GM23338 (cell line): ENCODE measurements around the gene EPHA10. TPM values are rescaled to one million over a fixed set of nuclear protein-coding genes. Genes with fewer than 3 reads are reported as not detected.
A peak's percentile ranks its signal among the peaks of the same experiment; 100 is the strongest.

Source experiments
- ATAC-seq: fragments of 200-7000 bp; cut with Tn5 transposase; 3 replicates; pipeline ENCODE4 v1.9.1; 2020
- DNase-seq: peaks from one replicate; pipeline ENCODE4 v3.0.0-alpha.2; 2015; ENCODE audit warnings: low spot score
- H2AFZ ChIP-seq: fragments of 200-600 bp; sonication (generic); 2 replicates; pipeline ENCODE4 v1.8.0; 2016; ENCODE audit warnings: antibody characterized with exemption, mild to moderate bottlenecking, moderate library complexity
- H3F3A ChIP-seq: fragments of 200-600 bp; sonication (generic); replicated peaks from 2 replicates; pipeline ENCODE4 v1.8.0; 2017; ENCODE audit warnings: antibody characterized with exemption, mixed run types, low read depth
- H3K27ac ChIP-seq: fragments of 200-600 bp; sonication (generic); 2 replicates; pipeline ENCODE4 v1.6.1; 2016; ENCODE audit warnings: low read depth
- H3K27me3 ChIP-seq: fragments of 200-600 bp; sonication (generic); 2 replicates; pipeline ENCODE4 v1.8.0; 2016; ENCODE audit warnings: mild to moderate bottlenecking, mixed run types, moderate library complexity; ENCODE audit not compliant: insufficient read depth
- H3K36me3 ChIP-seq: fragments of 200-600 bp; sonication (generic); 2 replicates; pipeline ENCODE4 v1.8.0; 2016; ENCODE audit warnings: mild to moderate bottlenecking; ENCODE audit not compliant: insufficient read depth
- H3K4me1 ChIP-seq: fragments of 200-600 bp; sonication (generic); 2 replicates; pipeline ENCODE4 v1.8.0; 2016; ENCODE audit warnings: mild to moderate bottlenecking, moderate library complexity; ENCODE audit not compliant: insufficient read depth
- H3K4me2 ChIP-seq: fragments of 200-600 bp; sonication (generic); 2 replicates; pipeline ENCODE4 v1.7.1; 2017; ENCODE audit warnings: mixed run types
- H3K4me3 ChIP-seq: fragments of 200-600 bp; sonication (generic); 2 replicates; pipeline ENCODE4 v1.6.1; 2016; ENCODE audit warnings: mixed run types
- H3K79me2 ChIP-seq: fragments of 200-600 bp; sonication (generic); replicated peaks from 2 replicates; pipeline ENCODE4 v1.8.0; 2017; ENCODE audit warnings: mild to moderate bottlenecking; ENCODE audit not compliant: insufficient read depth
- H3K9me2 ChIP-seq: fragments of 200-600 bp; sonication (generic); 2 replicates; pipeline ENCODE4 v1.8.0; 2017; ENCODE audit not compliant: insufficient read depth
- H4K20me1 ChIP-seq: fragments of 200-600 bp; sonication (generic); replicated peaks from 2 replicates; pipeline ENCODE4 v1.8.0; 2017; ENCODE audit warnings: mild to moderate bottlenecking; ENCODE audit not compliant: insufficient read depth
- H3K27ac Mint-ChIP-seq: 2 replicates; pipeline ENCODE4 v1.8.0; 2020; ENCODE audit warnings: inconsistent platforms, mild to moderate bottlenecking, moderate library complexity, mixed read lengths
- H3K27me3 Mint-ChIP-seq: 3 replicates; pipeline ENCODE4 v1.8.0; 2022; ENCODE audit warnings: low read depth, mild to moderate bottlenecking, moderate library complexity, mixed read lengths, inconsistent platforms; ENCODE audit not compliant: insufficient read depth, poor library complexity
- H3K36me3 Mint-ChIP-seq: 3 replicates; pipeline ENCODE4 v1.8.0; 2021; ENCODE audit warnings: low read depth, mild to moderate bottlenecking, inconsistent platforms, moderate library complexity, mixed read lengths
- H3K4me1 Mint-ChIP-seq: 3 replicates; pipeline ENCODE4 v1.8.0; 2020; ENCODE audit warnings: mild to moderate bottlenecking, inconsistent platforms, mixed read lengths
- H3K4me3 Mint-ChIP-seq: 3 replicates; pipeline ENCODE4 v1.8.0; 2021; ENCODE audit warnings: moderate library complexity, mild to moderate bottlenecking, inconsistent platforms, mixed read lengths
- H3K9me3 Mint-ChIP-seq: 3 replicates; pipeline ENCODE4 v1.8.0; 2020; ENCODE audit warnings: moderate library complexity, mild to moderate bottlenecking, inconsistent platforms, mixed read lengths
- CREB1 ChIP-seq: fragments of 250-450 bp; sonication (Bioruptor Pico); IDR thresholded peaks from 2 replicates; pipeline ENCODE4 v1.5.0; 2020; ENCODE audit warnings: low read depth, mild to moderate bottlenecking, moderate library complexity
- EZH2phosphoT487 ChIP-seq: fragments of 200-600 bp; sonication (generic); IDR thresholded peaks from one replicate; pipeline ENCODE4 v1.8.1; 2018; ENCODE audit warnings: antibody characterized with exemption; ENCODE audit not compliant: unreplicated experiment
- ZNF114 ChIP-seq: fragments of 250-450 bp; sonication (Bioruptor Pico); IDR thresholded peaks from 2 replicates; pipeline ENCODE4 v1.5.0; 2020; ENCODE audit warnings: mild to moderate bottlenecking, moderate library complexity
- polyA plus RNA-seq: library from polyadenylated mRNA; unstranded; fragments of >200 nt; fragmentation: Nextera tagmentation; extraction: Ambion mirVana; gene quantifications from 2 replicates; pipeline ENCODE4 v1.2.1, GENCODE V29; 2016
- total RNA-seq: library from RNA; depleted of rRNA; stranded (reverse); fragments of >200 nt; shearing (Covaris generic); gene quantifications from 2 replicates; pipeline ENCODE4 v1.2.3, GENCODE V29; 2014
- TF ChIP-seq, protein P1 (sequence below): IDR thresholded peaks from one replicate; pipeline ENCODE4 v1.6.1; 2018; ENCODE audit warnings: antibody characterized with exemption; ENCODE audit not compliant: unreplicated experiment
- TF ChIP-seq, protein P2 (sequence below): fragments of 250-450 bp; sonication (Bioruptor Pico); IDR thresholded peaks from 2 replicates; pipeline ENCODE4 v1.5.0; 2020; ENCODE audit warnings: mild to moderate bottlenecking, moderate library complexity
- TF ChIP-seq, protein P3 (sequence below), 2 experiments: fragments of 200-600 bp in 1 of 2; sonication (generic) in 1 of 2; conservative IDR thresholded peaks; 2 replicates each; pipeline versions ENCODE4 v1.5.1 to v1.6.1; 2016 to 2017; ENCODE audit warnings: antibody characterized with exemption in 2 of 2, low read depth in 2 of 2, mild to moderate bottlenecking in 2 of 2, moderate library complexity in 1 of 2

The EPHA10 gene
- total and polyA plus RNA-seq, 2 experiments from 2014 or later: 0.76 to 2.4 TPM

DNA sequence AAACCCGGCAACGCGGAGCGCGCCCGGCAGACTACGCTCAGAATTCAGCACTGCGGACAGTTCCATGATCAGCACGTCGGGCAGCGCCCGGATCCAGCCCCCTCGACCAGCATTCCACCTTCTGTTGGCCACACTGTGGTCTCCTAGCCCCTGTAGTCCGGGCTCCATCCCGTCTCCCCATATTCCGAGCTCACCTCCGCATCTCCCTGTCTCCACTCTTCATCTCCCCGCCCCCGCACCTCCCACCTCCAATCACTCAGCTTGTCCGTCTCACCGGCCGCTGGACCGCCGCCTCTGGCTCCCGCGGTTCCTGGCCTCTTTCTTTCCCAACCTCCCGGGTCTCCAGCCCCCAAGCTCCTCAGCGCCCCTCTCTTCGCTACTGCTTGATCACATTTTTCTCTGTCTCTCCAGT lies 500 bp downstream of the EPHA10 start:
- TF ChIP-seq CREB1 (CRISPR knock-in tag): peak; percentile 64
- TF ChIP-seq EZH2phosphoT487: no peak
- 0 out of 2 replicates have a peak, but pooled peaks have one; percentile 62 for TF ChIP-seq ZNF114 (CRISPR knock-in tag)
- TF ChIP-seq, protein P1, sequence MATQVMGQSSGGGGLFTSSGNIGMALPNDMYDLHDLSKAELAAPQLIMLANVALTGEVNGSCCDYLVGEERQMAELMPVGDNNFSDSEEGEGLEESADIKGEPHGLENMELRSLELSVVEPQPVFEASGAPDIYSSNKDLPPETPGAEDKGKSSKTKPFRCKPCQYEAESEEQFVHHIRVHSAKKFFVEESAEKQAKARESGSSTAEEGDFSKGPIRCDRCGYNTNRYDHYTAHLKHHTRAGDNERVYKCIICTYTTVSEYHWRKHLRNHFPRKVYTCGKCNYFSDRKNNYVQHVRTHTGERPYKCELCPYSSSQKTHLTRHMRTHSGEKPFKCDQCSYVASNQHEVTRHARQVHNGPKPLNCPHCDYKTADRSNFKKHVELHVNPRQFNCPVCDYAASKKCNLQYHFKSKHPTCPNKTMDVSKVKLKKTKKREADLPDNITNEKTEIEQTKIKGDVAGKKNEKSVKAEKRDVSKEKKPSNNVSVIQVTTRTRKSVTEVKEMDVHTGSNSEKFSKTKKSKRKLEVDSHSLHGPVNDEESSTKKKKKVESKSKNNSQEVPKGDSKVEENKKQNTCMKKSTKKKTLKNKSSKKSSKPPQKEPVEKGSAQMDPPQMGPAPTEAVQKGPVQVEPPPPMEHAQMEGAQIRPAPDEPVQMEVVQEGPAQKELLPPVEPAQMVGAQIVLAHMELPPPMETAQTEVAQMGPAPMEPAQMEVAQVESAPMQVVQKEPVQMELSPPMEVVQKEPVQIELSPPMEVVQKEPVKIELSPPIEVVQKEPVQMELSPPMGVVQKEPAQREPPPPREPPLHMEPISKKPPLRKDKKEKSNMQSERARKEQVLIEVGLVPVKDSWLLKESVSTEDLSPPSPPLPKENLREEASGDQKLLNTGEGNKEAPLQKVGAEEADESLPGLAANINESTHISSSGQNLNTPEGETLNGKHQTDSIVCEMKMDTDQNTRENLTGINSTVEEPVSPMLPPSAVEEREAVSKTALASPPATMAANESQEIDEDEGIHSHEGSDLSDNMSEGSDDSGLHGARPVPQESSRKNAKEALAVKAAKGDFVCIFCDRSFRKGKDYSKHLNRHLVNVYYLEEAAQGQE: peak; percentile 98
- Histone ChIP-seq H3K4me2 (peak overlapping the region; percentile 93), H3K79me2 (no peaks in the 10 kb centered on the region), H2AFZ (no peak overlapping the region), H3K4me1 (peaks cover 19% of the 10 kb centered on the region), H3K27me3 (peaks cover 91% of the 10 kb centered on the region), H3K27ac (no peak overlapping the region), H3K9me2 (no peaks in the 10 kb centered on the region), H4K20me1 (no peaks in the 10 kb centered on the region; the same call in 1 of the 2 replicates), H3K4me3 (peak overlapping the region; percentile 66), H3K36me3 (no peaks in the 10 kb centered on the region), H3F3A (0 out of 2 replicates have a peak, but pooled peaks cover 2% of the 10 kb centered on the region)
- DNase-seq (peak; percentile 95), ATAC-seq (peak; percentile 76)
- H3K9me3 Mint-ChIP-seq: no peaks in the 10 kb centered on the region
- H3K36me3 Mint-ChIP-seq: no peaks in the 10 kb centered on the region
- peaks cover 28% of the 10 kb centered on the region for H3K4me1 Mint-ChIP-seq
- peak overlapping the region; percentile 74 for H3K4me3 Mint-ChIP-seq
- no peak overlapping the region for H3K27ac Mint-ChIP-seq
- peaks cover 62% of the 10 kb centered on the region for H3K27me3 Mint-ChIP-seq

DNA sequence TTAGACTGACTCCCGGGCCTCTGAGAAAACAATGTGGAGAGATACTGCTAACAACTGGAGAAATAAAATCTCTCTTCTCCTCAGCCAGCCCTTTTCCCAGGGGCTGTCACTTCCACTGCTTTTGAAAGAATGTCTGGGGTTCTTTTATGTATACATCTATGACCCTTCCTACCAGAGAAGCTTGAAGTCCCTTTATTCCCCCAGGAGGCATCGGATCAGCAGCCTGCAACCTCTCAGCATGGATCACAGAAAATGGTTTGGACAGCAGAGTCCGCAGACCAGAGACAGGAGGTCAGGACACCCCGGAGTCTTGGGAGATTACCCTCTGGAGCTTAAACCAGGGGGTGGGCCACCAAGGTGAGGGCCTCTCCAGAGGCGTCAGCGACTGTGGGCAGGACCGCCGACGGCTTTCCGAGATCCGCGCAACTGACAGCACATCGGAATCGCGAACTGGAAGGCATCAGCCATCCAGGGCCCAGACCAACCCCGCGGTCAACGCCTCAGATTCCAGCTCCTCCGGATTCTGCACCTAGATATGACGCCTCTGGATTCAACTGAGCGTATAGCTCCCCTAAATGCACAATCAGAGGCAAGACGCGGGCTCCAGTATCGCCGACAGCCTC lies 1.0 kb downstream of the EPHA10 start:
- Mint-ChIP-seq H3K4me3 (peak overlapping the region; percentile 74), H3K27ac (no peak overlapping the region), H3K36me3 (no peaks in the 10 kb centered on the region), H3K9me3 (no peaks in the 10 kb centered on the region), H3K27me3 (peaks cover 59% of the 10 kb centered on the region), H3K4me1 (peaks cover 28% of the 10 kb centered on the region)
- H3K9me2 ChIP-seq: no peaks in the 10 kb centered on the region
- H2AFZ ChIP-seq: no peak overlapping the region
- H3K4me1 ChIP-seq: peaks cover 19% of the 10 kb centered on the region
- ATAC-seq (no peak), DNase-seq (no peak)
- H3K4me2 ChIP-seq: peak overlapping the region; percentile 93
- no peaks in the 10 kb centered on the region for H3K79me2 ChIP-seq
- peak overlapping the region; percentile 66; the same call in 1 of the 2 replicates for H3K4me3 ChIP-seq
- 0 out of 2 replicates have a peak, but pooled peaks cover 2% of the 10 kb centered on the region for H3F3A ChIP-seq
- H3K27ac ChIP-seq: no peak overlapping the region
- H3K36me3 ChIP-seq: no peaks in the 10 kb centered on the region
- TF ChIP-seq, protein P2, sequence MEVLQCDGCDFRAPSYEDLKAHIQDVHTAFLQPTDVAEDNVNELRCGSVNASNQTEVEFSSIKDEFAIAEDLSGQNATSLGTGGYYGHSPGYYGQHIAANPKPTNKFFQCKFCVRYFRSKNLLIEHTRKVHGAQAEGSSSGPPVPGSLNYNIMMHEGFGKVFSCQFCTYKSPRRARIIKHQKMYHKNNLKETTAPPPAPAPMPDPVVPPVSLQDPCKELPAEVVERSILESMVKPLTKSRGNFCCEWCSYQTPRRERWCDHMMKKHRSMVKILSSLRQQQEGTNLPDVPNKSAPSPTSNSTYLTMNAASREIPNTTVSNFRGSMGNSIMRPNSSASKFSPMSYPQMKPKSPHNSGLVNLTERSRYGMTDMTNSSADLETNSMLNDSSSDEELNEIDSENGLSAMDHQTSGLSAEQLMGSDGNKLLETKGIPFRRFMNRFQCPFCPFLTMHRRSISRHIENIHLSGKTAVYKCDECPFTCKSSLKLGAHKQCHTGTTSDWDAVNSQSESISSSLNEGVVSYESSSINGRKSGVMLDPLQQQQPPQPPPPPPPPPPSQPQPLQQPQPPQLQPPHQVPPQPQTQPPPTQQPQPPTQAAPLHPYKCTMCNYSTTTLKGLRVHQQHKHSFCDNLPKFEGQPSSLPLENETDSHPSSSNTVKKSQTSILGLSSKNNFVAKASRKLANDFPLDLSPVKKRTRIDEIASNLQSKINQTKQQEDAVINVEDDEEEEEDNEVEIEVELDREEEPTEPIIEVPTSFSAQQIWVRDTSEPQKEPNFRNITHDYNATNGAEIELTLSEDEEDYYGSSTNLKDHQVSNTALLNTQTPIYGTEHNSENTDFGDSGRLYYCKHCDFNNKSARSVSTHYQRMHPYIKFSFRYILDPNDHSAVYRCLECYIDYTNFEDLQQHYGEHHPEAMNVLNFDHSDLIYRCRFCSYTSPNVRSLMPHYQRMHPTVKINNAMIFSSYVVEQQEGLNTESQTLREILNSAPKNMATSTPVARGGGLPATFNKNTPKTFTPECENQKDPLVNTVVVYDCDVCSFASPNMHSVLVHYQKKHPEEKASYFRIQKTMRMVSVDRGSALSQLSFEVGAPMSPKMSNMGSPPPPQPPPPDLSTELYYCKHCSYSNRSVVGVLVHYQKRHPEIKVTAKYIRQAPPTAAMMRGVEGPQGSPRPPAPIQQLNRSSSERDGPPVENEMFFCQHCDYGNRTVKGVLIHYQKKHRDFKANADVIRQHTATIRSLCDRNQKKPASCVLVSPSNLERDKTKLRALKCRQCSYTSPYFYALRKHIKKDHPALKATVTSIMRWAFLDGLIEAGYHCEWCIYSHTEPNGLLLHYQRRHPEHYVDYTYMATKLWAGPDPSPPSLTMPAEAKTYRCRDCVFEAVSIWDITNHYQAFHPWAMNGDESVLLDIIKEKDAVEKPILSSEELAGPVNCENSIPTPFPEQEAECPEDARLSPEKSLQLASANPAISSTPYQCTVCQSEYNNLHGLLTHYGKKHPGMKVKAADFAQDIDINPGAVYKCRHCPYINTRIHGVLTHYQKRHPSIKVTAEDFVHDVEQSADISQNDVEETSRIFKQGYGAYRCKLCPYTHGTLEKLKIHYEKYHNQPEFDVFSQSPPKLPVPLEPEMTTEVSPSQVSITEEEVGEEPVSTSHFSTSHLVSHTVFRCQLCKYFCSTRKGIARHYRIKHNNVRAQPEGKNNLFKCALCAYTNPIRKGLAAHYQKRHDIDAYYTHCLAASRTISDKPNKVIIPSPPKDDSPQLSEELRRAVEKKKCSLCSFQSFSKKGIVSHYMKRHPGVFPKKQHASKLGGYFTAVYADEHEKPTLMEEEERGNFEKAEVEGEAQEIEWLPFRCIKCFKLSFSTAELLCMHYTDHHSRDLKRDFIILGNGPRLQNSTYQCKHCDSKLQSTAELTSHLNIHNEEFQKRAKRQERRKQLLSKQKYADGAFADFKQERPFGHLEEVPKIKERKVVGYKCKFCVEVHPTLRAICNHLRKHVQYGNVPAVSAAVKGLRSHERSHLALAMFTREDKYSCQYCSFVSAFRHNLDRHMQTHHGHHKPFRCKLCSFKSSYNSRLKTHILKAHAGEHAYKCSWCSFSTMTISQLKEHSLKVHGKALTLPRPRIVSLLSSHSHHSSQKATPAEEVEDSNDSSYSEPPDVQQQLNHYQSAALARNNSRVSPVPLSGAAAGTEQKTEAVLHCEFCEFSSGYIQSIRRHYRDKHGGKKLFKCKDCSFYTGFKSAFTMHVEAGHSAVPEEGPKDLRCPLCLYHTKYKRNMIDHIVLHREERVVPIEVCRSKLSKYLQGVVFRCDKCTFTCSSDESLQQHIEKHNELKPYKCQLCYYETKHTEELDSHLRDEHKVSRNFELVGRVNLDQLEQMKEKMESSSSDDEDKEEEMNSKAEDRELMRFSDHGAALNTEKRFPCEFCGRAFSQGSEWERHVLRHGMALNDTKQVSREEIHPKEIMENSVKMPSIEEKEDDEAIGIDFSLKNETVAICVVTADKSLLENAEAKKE (CRISPR knock-in tag): no peak
- TF ChIP-seq, protein P3, sequence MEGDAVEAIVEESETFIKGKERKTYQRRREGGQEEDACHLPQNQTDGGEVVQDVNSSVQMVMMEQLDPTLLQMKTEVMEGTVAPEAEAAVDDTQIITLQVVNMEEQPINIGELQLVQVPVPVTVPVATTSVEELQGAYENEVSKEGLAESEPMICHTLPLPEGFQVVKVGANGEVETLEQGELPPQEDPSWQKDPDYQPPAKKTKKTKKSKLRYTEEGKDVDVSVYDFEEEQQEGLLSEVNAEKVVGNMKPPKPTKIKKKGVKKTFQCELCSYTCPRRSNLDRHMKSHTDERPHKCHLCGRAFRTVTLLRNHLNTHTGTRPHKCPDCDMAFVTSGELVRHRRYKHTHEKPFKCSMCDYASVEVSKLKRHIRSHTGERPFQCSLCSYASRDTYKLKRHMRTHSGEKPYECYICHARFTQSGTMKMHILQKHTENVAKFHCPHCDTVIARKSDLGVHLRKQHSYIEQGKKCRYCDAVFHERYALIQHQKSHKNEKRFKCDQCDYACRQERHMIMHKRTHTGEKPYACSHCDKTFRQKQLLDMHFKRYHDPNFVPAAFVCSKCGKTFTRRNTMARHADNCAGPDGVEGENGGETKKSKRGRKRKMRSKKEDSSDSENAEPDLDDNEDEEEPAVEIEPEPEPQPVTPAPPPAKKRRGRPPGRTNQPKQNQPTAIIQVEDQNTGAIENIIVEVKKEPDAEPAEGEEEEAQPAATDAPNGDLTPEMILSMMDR (conservative IDR thresholded peaks at IDR 0.05; ENCODE audit: low read depth in 2 of 2): no peak
- peaks cover 91% of the 10 kb centered on the region for H3K27me3 ChIP-seq
- no peaks in the 10 kb centered on the region; the same call in 1 of the 2 replicates for H4K20me1 ChIP-seq
